OCI-LY7 (cell line): ENCODE measurements around the gene BAIAP2L1. TPM values are rescaled to one million over a fixed set of nuclear protein-coding genes. Genes with fewer than 3 reads are reported as not detected.
A peak's percentile ranks its signal among the peaks of the same experiment; 100 is the strongest.

Experiments used
- BruUV-seq: library from RNA; stranded (reverse); fragments of 400-500 nt; replicated peaks from 2 replicates; lab custom pipeline; 2021; lab: Mats Ljungman, UMichigan
- CTCF ChIA-PET: fragments of 300-600 bp; sonication (Branson Sonifier 250); formaldehyde crosslinking; loops from one replicate; lab custom pipeline; 2022; ENCODE audit warnings: antibody characterized with exemption; ENCODE audit not compliant: unreplicated experiment; lab: Charles Lee
- POLR2A ChIA-PET: fragments of 300-600 bp; sonication (Branson Sonifier 250); formaldehyde crosslinking; loops from one replicate; lab custom pipeline; 2022; ENCODE audit warnings: antibody characterized with exemption; lab: Charles Lee
- DNase-seq: peaks from one replicate; pipeline ENCODE4 v3.0.0-alpha.2; 2015; ENCODE audit warnings: low spot score
- H2AFZ ChIP-seq: fragments of 200-600 bp; sonication (generic), shearing (Covaris generic); 2 replicates; pipeline ENCODE4 v1.6.1; 2014; ENCODE audit warnings: mild to moderate bottlenecking, antibody characterized with exemption, low read length, moderate library complexity
- H3K27ac ChIP-seq: fragments of 200-600 bp; sonication (generic); 2 replicates; pipeline ENCODE4 v1.5.1; 2014; ENCODE audit warnings: mixed run types, low read depth, mild to moderate bottlenecking, moderate library complexity, low read length, inconsistent platforms; ENCODE audit not compliant: poor library complexity, severe bottlenecking
- H3K36me3 ChIP-seq: fragments of 200-600 bp; sonication (generic); 2 replicates; pipeline ENCODE4 v1.6.1; 2014; ENCODE audit warnings: mild to moderate bottlenecking, antibody characterized with exemption, low read length, moderate library complexity, mixed read lengths; ENCODE audit not compliant: insufficient read depth
- H3K4me1 ChIP-seq: fragments of 200-600 bp; sonication (generic); 2 replicates; pipeline ENCODE4 v1.5.1; 2014; ENCODE audit warnings: mild to moderate bottlenecking, low read length; ENCODE audit not compliant: insufficient read depth, poor library complexity, severe bottlenecking
- H3K4me2 ChIP-seq: fragments of 200-600 bp; sonication (generic); 2 replicates; pipeline ENCODE4 v1.6.1; 2014; ENCODE audit warnings: mild to moderate bottlenecking, low read length
- H3K4me3 ChIP-seq: fragments of 200-600 bp; sonication (generic); 2 replicates; pipeline ENCODE4 v1.5.1; 2014; ENCODE audit warnings: mild to moderate bottlenecking, low read depth, low read length; ENCODE audit not compliant: poor library complexity, severe bottlenecking
- H3K79me2 ChIP-seq: fragments of 200-600 bp; sonication (generic); 2 replicates; pipeline ENCODE4 v1.6.1; 2016; ENCODE audit warnings: low read depth, mild to moderate bottlenecking, low read length, moderate library complexity, mixed read lengths; ENCODE audit not compliant: insufficient read depth
- H3K9me2 ChIP-seq: fragments of 200-600 bp; sonication (generic); 2 replicates; pipeline ENCODE4 v1.6.1; 2016; ENCODE audit warnings: mild to moderate bottlenecking, low read length, mixed read lengths; ENCODE audit not compliant: insufficient read depth
- H3K9me3 ChIP-seq: fragments of 200-600 bp; sonication (generic); 2 replicates; pipeline ENCODE4 v1.6.1; 2014; ENCODE audit warnings: mild to moderate bottlenecking, mixed run types, low read length, mixed read lengths
- H4K20me1 ChIP-seq: fragments of 200-600 bp; sonication (generic); 2 replicates; pipeline ENCODE4 v1.6.1; 2014; ENCODE audit warnings: mild to moderate bottlenecking, antibody characterized with exemption, low read length, moderate library complexity, mixed read lengths; ENCODE audit not compliant: insufficient read depth
- EZH2phosphoT487 ChIP-seq: fragments of 200-600 bp; sonication (generic); IDR thresholded peaks from 2 replicates; pipeline ENCODE4 v1.6.1; 2018; ENCODE audit warnings: low read depth, borderline replicate concordance, mild to moderate bottlenecking, mixed run types, antibody characterized with exemption, low read length, moderate library complexity, mixed read lengths
- intact Hi-C: fragments of 100-400 bp; cut with micrococcal nuclease; formaldehyde crosslinking; loops from one replicate; pipeline ENCODE4 v1.10.0; 2022; ENCODE audit not compliant: unreplicated experiment
- total RNA-seq, 2 experiments: library from RNA; depleted of rRNA in 1 of 2; stranded (reverse); fragments of >200 nt in 1 of 2; shearing (Covaris generic) in 1 of 2; gene quantifications; 2 replicates each; pipeline ENCODE4 v1.2.3, GENCODE V29; 2014 to 2022
- TF ChIP-seq, protein P1 (sequence below): fragments of 200-600 bp; sonication (generic); conservative IDR thresholded peaks from 2 replicates; pipeline ENCODE4 v1.5.1; 2014; ENCODE audit warnings: mild to moderate bottlenecking, antibody characterized with exemption, low read length, moderate library complexity, mixed read lengths

BAIAP2L1 gene
- total RNA-seq, 2 experiments from 2014 or later, result not detected

DNA sequence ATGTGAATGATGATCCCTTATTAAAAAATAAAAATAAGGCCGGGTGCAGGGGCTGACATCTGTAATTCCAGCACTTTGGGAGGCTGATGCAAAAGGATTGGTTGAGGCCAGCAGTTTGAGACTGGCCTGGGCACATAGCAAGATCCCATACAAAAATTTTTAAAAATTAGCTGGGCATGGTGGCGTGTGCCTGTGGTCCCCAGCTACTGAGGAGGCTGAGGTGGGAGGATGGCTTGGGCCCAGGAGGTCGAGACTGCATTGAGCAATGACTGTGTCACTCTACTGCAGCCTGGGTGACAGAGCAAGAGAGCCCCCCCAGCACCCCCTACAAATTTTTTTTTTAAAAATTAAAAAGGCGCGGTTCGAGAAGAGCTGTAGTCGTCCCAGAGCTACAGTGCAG lies 120.6 kb downstream of the BAIAP2L1 start:
- intact Hi-C loops, result loop anchor here (5.0 kb wide), 1 partner anchor 173 kb away; the partner anchor contains the start of gene LMTK2
- TF ChIP-seq, protein P1, sequence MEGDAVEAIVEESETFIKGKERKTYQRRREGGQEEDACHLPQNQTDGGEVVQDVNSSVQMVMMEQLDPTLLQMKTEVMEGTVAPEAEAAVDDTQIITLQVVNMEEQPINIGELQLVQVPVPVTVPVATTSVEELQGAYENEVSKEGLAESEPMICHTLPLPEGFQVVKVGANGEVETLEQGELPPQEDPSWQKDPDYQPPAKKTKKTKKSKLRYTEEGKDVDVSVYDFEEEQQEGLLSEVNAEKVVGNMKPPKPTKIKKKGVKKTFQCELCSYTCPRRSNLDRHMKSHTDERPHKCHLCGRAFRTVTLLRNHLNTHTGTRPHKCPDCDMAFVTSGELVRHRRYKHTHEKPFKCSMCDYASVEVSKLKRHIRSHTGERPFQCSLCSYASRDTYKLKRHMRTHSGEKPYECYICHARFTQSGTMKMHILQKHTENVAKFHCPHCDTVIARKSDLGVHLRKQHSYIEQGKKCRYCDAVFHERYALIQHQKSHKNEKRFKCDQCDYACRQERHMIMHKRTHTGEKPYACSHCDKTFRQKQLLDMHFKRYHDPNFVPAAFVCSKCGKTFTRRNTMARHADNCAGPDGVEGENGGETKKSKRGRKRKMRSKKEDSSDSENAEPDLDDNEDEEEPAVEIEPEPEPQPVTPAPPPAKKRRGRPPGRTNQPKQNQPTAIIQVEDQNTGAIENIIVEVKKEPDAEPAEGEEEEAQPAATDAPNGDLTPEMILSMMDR, result no peak
- TF ChIP-seq EZH2phosphoT487, result no peak
- Histone ChIP-seq H3K4me1 (peaks cover 21% of the 10 kb centered on the region), H2AFZ (peak overlapping the region; percentile 98; the same call in 1 of the 2 replicates), H3K79me2 (no peaks in the 10 kb centered on the region), H3K4me2 (peak overlapping the region; percentile 100), H3K9me3 (no peaks in the 10 kb centered on the region), H4K20me1 (no peaks in the 10 kb centered on the region; the same call in 1 of the 2 replicates), H3K9me2 (no peaks in the 10 kb centered on the region), H3K27ac (peak overlapping the region; percentile 57), H3K4me3 (peak overlapping the region; percentile 73), H3K36me3 (no peaks in the 10 kb centered on the region)
- ChIA-PET CTCF (no interaction called here), POLR2A (interaction anchor here (0.6 to 1.0 kb wide), 6 partner anchors 12 to 1674 kb away, joined by 3 to 5 read pairs (median 3); no protein-coding TSS in a partner anchor)
- no peak for DNase-seq
- no TSS peak for BruUV-seq

- intact Hi-C loops, result no loop called here
- no peak overlapping the region for H3K4me3 ChIP-seq
- no peak overlapping the region for H3K27ac ChIP-seq
- CTCF ChIA-PET, result no interaction called here
- H3K4me2 ChIP-seq, result no peak overlapping the region
- TF ChIP-seq, protein P1, result no peak
- no peak for TF ChIP-seq EZH2phosphoT487
- H2AFZ ChIP-seq, result no peak overlapping the region
- H3K9me2 ChIP-seq, result no peaks in the 10 kb centered on the region
- H3K4me1 ChIP-seq, result peaks cover 21% of the 10 kb centered on the region
- no peaks in the 10 kb centered on the region for H3K79me2 ChIP-seq
- BruUV-seq, result no TSS peak
- POLR2A ChIA-PET, result interaction anchor here (0.6 kb wide), 1 partner anchor 13 kb away, joined by 9 read pairs; no protein-coding TSS in a partner anchor
- H3K9me3 ChIP-seq, result no peaks in the 10 kb centered on the region
- no peaks in the 10 kb centered on the region for H3K36me3 ChIP-seq
- no peaks in the 10 kb centered on the region; the same call in 1 of the 2 replicates for H4K20me1 ChIP-seq
- no peak for DNase-seq
Observed at GRCh38 chr7:98278936-98279335, 122.0 kb downstream of the BAIAP2L1 start.

GRCh38 chr7:98278408-98278807 lies 122.5 kb downstream of the BAIAP2L1 start:
- DNase-seq, result no peak
- Histone ChIP-seq H3K9me2 (no peaks in the 10 kb centered on the region), H3K4me2 (no peak overlapping the region), H3K9me3 (no peaks in the 10 kb centered on the region), H3K4me1 (peaks cover 21% of the 10 kb centered on the region), H2AFZ (no peak overlapping the region), H3K27ac (no peak overlapping the region), H3K79me2 (no peaks in the 10 kb centered on the region), H3K36me3 (no peaks in the 10 kb centered on the region), H3K4me3 (no peak overlapping the region), H4K20me1 (no peaks in the 10 kb centered on the region; the same call in 1 of the 2 replicates)
- ChIA-PET CTCF (no interaction called here), POLR2A (interaction anchor here (0.6 kb wide), 1 partner anchor 26 kb away, joined by 3 read pairs; no protein-coding TSS in a partner anchor)
- no TSS peak for BruUV-seq
- TF ChIP-seq EZH2phosphoT487, result no peak
- TF ChIP-seq, protein P1, result no peak
- intact Hi-C loops, result no loop called here
